HCT116 (cell line): ENCODE results near the gene IQCK. TPM values are rescaled to one million over a fixed set of nuclear protein-coding genes. Genes with fewer than 3 reads are reported as not detected.

Experiments
- ATAC-seq: fragments of 200-7000 bp; cut with Tn5 transposase; 2 replicates; pipeline ENCODE4 v1.9.1; 2020; ENCODE audit warnings: mild to moderate bottlenecking, moderate library complexity
- BruUV-seq: library from RNA; stranded (reverse); fragments of 400-500 nt; replicated peaks from 2 replicates; lab custom pipeline; 2021; lab: Mats Ljungman, UMichigan
- CTCF ChIA-PET: fragments of 300-600 bp; sonication (Branson Sonifier 250); formaldehyde crosslinking; loops from one replicate; lab custom pipeline; 2021; ENCODE audit warnings: antibody characterized with exemption; lab: Charles Lee
- POLR2A ChIA-PET: fragments of 300-600, 350-600 bp; sonication (Branson Sonifier 250); formaldehyde crosslinking; loops from one replicate; lab custom pipeline; 2021; ENCODE audit warnings: antibody characterized with exemption; lab: Charles Lee
- RAD21 ChIA-PET, 2 experiments: fragments of 300-600 bp; sonication (Branson Sonifier 250); formaldehyde crosslinking; loops; one replicate each; lab custom pipeline; 2023; ENCODE audit warnings: low total read pairs in 2 of 2; ENCODE audit not compliant: uncharacterized antibody in 2 of 2, unreplicated experiment in 2 of 2, low non-redundant PET in 1 of 2; lab: Charles Lee
- DNase-seq: peaks from one replicate; pipeline ENCODE4 v3.0.0-alpha.2; 2010; ENCODE audit warnings: low read depth, low spot score
- H2AFZ ChIP-seq: fragments of 200-600 bp; shearing (Covaris generic), sonication (generic); 2 replicates; pipeline ENCODE4 v1.6.1; 2017; ENCODE audit warnings: low read depth, mixed run types, mixed read lengths, antibody characterized with exemption, low read length; ENCODE audit not compliant: poor library complexity, severe bottlenecking
- H3K27ac ChIP-seq: 2 replicates; pipeline ENCODE4 v1.5.1; 2012; ENCODE audit warnings: low read depth, low read length
- H3K27me3 ChIP-seq: fragments of 200-600 bp; sonication (generic); 2 replicates; pipeline ENCODE4 v1.6.1; 2016; ENCODE audit warnings: mixed run types, low read length, mixed read lengths; ENCODE audit not compliant: insufficient read depth
- H3K36me3 ChIP-seq, 2 experiments: fragments of 200-500 bp in 1 of 2; fragments of 200-600 bp in 1 of 2; sonication (Bioruptor generic) in 1 of 2; sonication (generic) in 1 of 2; 2 replicates each; pipeline versions ENCODE4 v1.5.1 to v1.6.1; 2014 to 2016; ENCODE audit warnings: low read length in 2 of 2, inconsistent platforms in 1 of 2, mixed read lengths in 1 of 2, mixed run types in 1 of 2; ENCODE audit not compliant: insufficient read depth in 2 of 2, control insufficient read depth in 1 of 2
- H3K4me1 ChIP-seq, 2 experiments: fragments of 200-600 bp in 1 of 2; sonication (generic) in 1 of 2; 2 replicates each; pipeline versions ENCODE4 v1.5.1 to v1.6.1; 2012 to 2017; ENCODE audit warnings: low read length in 2 of 2, inconsistent platforms in 1 of 2, mild to moderate bottlenecking in 1 of 2, mixed read lengths in 1 of 2, mixed run types in 1 of 2, moderate library complexity in 1 of 2; ENCODE audit not compliant: insufficient read depth in 2 of 2, control insufficient read depth in 1 of 2
- H3K4me2 ChIP-seq: fragments of 200-600 bp; sonication (generic); 2 replicates; pipeline ENCODE4 v1.6.1; 2017; ENCODE audit warnings: mixed run types, low read length, mixed read lengths
- H3K4me3 ChIP-seq, 2 experiments: fragments of 200-600 bp in 1 of 2; sonication (generic) in 1 of 2; replicated peaks in 1 of 2; 2 replicates each; pipeline ENCODE4 v1.5.1; 2011 to 2016; ENCODE audit warnings: low read length in 2 of 2, control low read depth in 1 of 2, low read depth in 1 of 2, mild to moderate bottlenecking in 1 of 2, mixed read lengths in 1 of 2, mixed run types in 1 of 2
- H3K79me2 ChIP-seq: fragments of 200-600 bp; sonication (generic); 2 replicates; pipeline ENCODE4 v1.6.1; 2017; ENCODE audit warnings: mild to moderate bottlenecking, mixed run types, low read length, moderate library complexity, mixed read lengths; ENCODE audit not compliant: insufficient read depth
- H3K9ac ChIP-seq: fragments of 200-600 bp; sonication (generic); 2 replicates; pipeline ENCODE4 v1.6.1; 2016; ENCODE audit warnings: low read length, mixed read lengths
- H3K9me2 ChIP-seq: fragments of 200-600 bp; sonication (generic), shearing (Covaris generic); 2 replicates; pipeline ENCODE4 v1.6.1; 2017; ENCODE audit warnings: mixed run types, mild to moderate bottlenecking, moderate library complexity; ENCODE audit not compliant: insufficient read depth
- H3K9me3 ChIP-seq, 2 experiments: fragments of 200-500 bp in 1 of 2; fragments of 200-600 bp in 1 of 2; sonication (Bioruptor generic) in 1 of 2; sonication (generic) in 1 of 2; 2 replicates each; pipeline ENCODE4 v1.6.1; 2014 to 2017; ENCODE audit warnings: low read length in 2 of 2, mixed read lengths in 2 of 2, inconsistent platforms in 1 of 2, low read depth in 1 of 2, mild to moderate bottlenecking in 1 of 2, mixed run types in 1 of 2, moderate library complexity in 1 of 2; ENCODE audit not compliant: control insufficient read depth in 1 of 2, insufficient read depth in 1 of 2
- H4K20me1 ChIP-seq: fragments of 200-600 bp; sonication (generic), shearing (Covaris generic); 2 replicates; pipeline ENCODE4 v1.6.1; 2017; ENCODE audit warnings: mixed run types, mild to moderate bottlenecking, moderate library complexity; ENCODE audit not compliant: insufficient read depth
- CTCF ChIP-seq, 3 experiments: fragments of 200-600 bp in 1 of 3; sonication (generic) in 1 of 3; IDR thresholded peaks in 2 of 3; conservative IDR thresholded peaks in 1 of 3; 2 replicates each; pipeline ENCODE4 v1.5.1; 2012 to 2017; ENCODE audit warnings: low read depth in 2 of 3, low read length in 2 of 3, antibody characterized with exemption in 1 of 3, borderline replicate concordance in 1 of 3, control low read depth in 1 of 3, mild to moderate bottlenecking in 1 of 3, mixed read lengths in 1 of 3, mixed run types in 1 of 3, moderate library complexity in 1 of 3; ENCODE audit not compliant: insufficient read depth in 1 of 3
- EZH2 ChIP-seq: fragments of 200-600 bp; sonication (generic); IDR thresholded peaks from 2 replicates; pipeline ENCODE4 v1.6.1; 2017; ENCODE audit warnings: antibody characterized with exemption, mixed run types
- EZH2phosphoT487 ChIP-seq: fragments of 200-600 bp; IDR thresholded peaks from 2 replicates; pipeline ENCODE4 v1.6.1; 2018; ENCODE audit warnings: antibody characterized with exemption, borderline replicate concordance
- FOSL1 ChIP-seq: IDR thresholded peaks from 2 replicates; pipeline ENCODE4 v1.6.1; 2012; ENCODE audit warnings: low read depth
- MAX ChIP-seq: IDR thresholded peaks from 2 replicates; pipeline ENCODE4 v1.6.1; 2012
- RAD21 ChIP-seq: IDR thresholded peaks from 2 replicates; pipeline ENCODE4 v1.6.1; 2012; ENCODE audit warnings: low read depth, mild to moderate bottlenecking
- REST ChIP-seq: IDR thresholded peaks from 2 replicates; pipeline ENCODE4 v1.6.1; 2012; ENCODE audit warnings: low read depth
- SP1 ChIP-seq: IDR thresholded peaks from 2 replicates; pipeline ENCODE4 v1.6.1; 2012; ENCODE audit warnings: low read depth
- TCF7L2 ChIP-seq: IDR thresholded peaks from 2 replicates; pipeline ENCODE4 v1.7.0; 2011; ENCODE audit warnings: borderline replicate concordance, inconsistent platforms; ENCODE audit not compliant: insufficient read depth, insufficient read length; ENCODE audit errors: extremely low read depth
- YY1 ChIP-seq: IDR thresholded peaks from 2 replicates; pipeline ENCODE4 v1.6.1; 2011; ENCODE audit warnings: low read length, low read depth, moderate library complexity, mild to moderate bottlenecking; ENCODE audit not compliant: insufficient replicate concordance; ENCODE audit errors: extremely low read depth
- ZBTB33 ChIP-seq: IDR thresholded peaks from 2 replicates; pipeline ENCODE4 v1.6.1; 2011; ENCODE audit warnings: mild to moderate bottlenecking, low read length, moderate library complexity; ENCODE audit not compliant: insufficient replicate concordance; ENCODE audit errors: extremely low read depth
- intact Hi-C: fragments of 100-400 bp; cut with micrococcal nuclease; formaldehyde crosslinking; loops from 2 replicates; pipeline ENCODE4 v1.10.0; 2022
- total RNA-seq: library from RNA; stranded (reverse); gene quantifications from one replicate; pipeline ENCODE4 v1.2.1, GENCODE V29; 2021; ENCODE audit not compliant: unreplicated experiment

The IQCK gene
- total RNA-seq, 1 experiment from 2014 or later = 11.8 TPM

GRCh38 chr16:19735074-19735867 lies 17.2 kb downstream of the IQCK start (continued):
- TF ChIP-seq REST = no peak
- no peak for TF ChIP-seq RAD21
- no peak for TF ChIP-seq EZH2phosphoT487

GRCh38 chr16:19737306-19738038 lies 19.4 kb downstream of the IQCK start:
- Histone ChIP-seq H2AFZ (no peak overlapping the region), H4K20me1 (no peaks in the 10 kb centered on the region), H3K27me3 (no peaks in the 10 kb centered on the region), H3K27ac (no peak overlapping the region), H3K79me2 (no peaks in the 10 kb centered on the region), H3K9me2 (no peaks in the 10 kb centered on the region), H3K36me3 (peaks cover 0 to 6% of the 10 kb centered on the region in 2 experiments; a peak in 1 of 4 replicates), H3K4me2 (no peak overlapping the region), H3K4me1 (no peaks in the 10 kb centered on the region), H3K4me3 (no peak overlapping the region), H3K9ac (no peak overlapping the region), H3K9me3 (no peaks in the 10 kb centered on the region)
- intact Hi-C loops = no loop called here
- CTCF ChIA-PET = no interaction called here
- POLR2A ChIA-PET = no interaction called here
- RAD21 ChIA-PET = no interaction called here
- TF ChIP-seq EZH2 (no peak), CTCF (IDR thresholded peaks at IDR 0.05 in 2 of 3, conservative IDR thresholded peaks at IDR 0.05 in 1 of 3; ENCODE audit: borderline replicate concordance in 1 of 3, insufficient read depth in 1 of 3, low read depth in 2 of 3, low read length in 2 of 3) (no peak), MAX (no peak), FOSL1 (no peak), EZH2phosphoT487 (no peak), SP1 (no peak), ZBTB33 (no peak), YY1 (no peak), TCF7L2 (no peak)
- ATAC-seq (no peak), DNase-seq (no peak)
- BruUV-seq = no TSS peak
